ENCODE results near the gene AKAP8. TPM values are rescaled to one million over a fixed set of nuclear protein-coding genes. Genes with fewer than 3 reads are reported as not detected.

The AKAP8 gene
- total and polyA plus RNA-seq, 2 of the 4 experiments (the other 2 are of a cell fraction), result 12.2 to 13.4 TPM

DNA sequence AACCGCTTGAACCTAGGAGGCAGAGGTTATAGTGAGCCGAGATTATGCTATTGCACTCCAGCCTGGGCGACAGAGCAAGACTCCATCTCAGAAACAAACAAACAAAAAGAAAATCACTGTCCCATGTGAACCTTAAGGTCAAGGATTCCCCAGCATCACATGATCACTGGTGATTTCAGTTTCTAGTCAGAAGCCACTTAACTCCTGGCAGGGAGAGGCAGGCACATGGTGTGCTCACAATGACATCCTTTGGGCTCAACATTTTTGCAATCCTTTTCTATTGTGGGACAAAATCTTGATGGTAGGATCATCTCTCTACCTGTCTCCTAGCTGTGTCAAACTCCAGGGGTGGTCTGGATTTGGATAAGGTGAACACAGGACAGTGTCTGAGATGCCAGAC, 12.1 kb downstream of the AKAP8 start:
- intact Hi-C loops (cut with micrococcal nuclease) (no loop called here), in situ Hi-C loops (cut with MboI; ENCODE audit: low sequenced_read_pairs) (no loop called here), dilution Hi-C loops (cut with HindIII; ENCODE audit: low sequenced_read_pairs, unreplicated experiment) (no loop called here)
- ChIA-PET POLR2A (ENCODE audit: unreplicated experiment) (no interaction called here), CTCF (no interaction called here)
- Histone ChIP-seq H3K27ac (ENCODE audit: insufficient read depth, low read length) (no peak overlapping the region), H3K36me3 (ENCODE audit: control insufficient read depth, insufficient read depth, low read length) (peaks cover 62% of the 10 kb centered on the region), H4K5ac (ENCODE audit: low read depth, low read length) (no peak overlapping the region), H2BK5ac (ENCODE audit: low read depth, low read length, poor library complexity, severe bottlenecking) (no peak overlapping the region), H3K9ac (ENCODE audit: low read depth, low read length) (no peak overlapping the region), H3K23ac (ENCODE audit: low read depth, low read length) (no peak overlapping the region), H3K56ac (ENCODE audit: extremely low read depth, insufficient read depth, low read length) (no peak overlapping the region), H3K4me3 (ENCODE audit: insufficient read depth, low read depth, low read length) (no peak overlapping the region), H2AK5ac (ENCODE audit: low read depth, low read length) (no peak overlapping the region), H2AFZ (replicated peaks; ENCODE audit: low read length, poor library complexity) (no peak overlapping the region), H3K9me3 (ENCODE audit: control insufficient read depth, insufficient read depth, low read length) (no peaks in the 10 kb centered on the region), H4K8ac (ENCODE audit: low read depth in 2 of 2, low read length in 2 of 2) (no peak overlapping the region), H3K4me2 (ENCODE audit: low read depth, low read length) (no peak overlapping the region), H2BK20ac (ENCODE audit: low read depth, low read length) (no peak overlapping the region), H3K9me1 (ENCODE audit: insufficient read depth, low read length) (no peaks in the 10 kb centered on the region; the same call in 1 of the 2 replicates), H4K20me1 (ENCODE audit: insufficient read depth, low read length) (peaks cover 4% of the 10 kb centered on the region), H3K27me3 (ENCODE audit: control insufficient read depth, insufficient read depth, low read length) (no peaks in the 10 kb centered on the region), H2BK15ac (ENCODE audit: low read depth, low read length) (no peak overlapping the region), H2AK9ac (replicated peaks; ENCODE audit: low read depth, low read length, poor library complexity) (no peak overlapping the region), H3K14ac (replicated peaks; ENCODE audit: low read depth, low read length) (no peak overlapping the region), H3K4me1 (ENCODE audit: control insufficient read depth, insufficient read depth, low read length) (no peaks in the 10 kb centered on the region), H3K79me1 (ENCODE audit: low read depth in 1 of 2, low read length in 2 of 2) (peaks cover 12 to 42% of the 10 kb centered on the region in 2 experiments), H2BK120ac (ENCODE audit: low read depth, low read length) (no peak overlapping the region), H3K18ac (ENCODE audit: low read depth, low read length) (no peak overlapping the region), H3K4ac (ENCODE audit: low read depth, low read length) (no peak overlapping the region), H4K91ac (ENCODE audit: insufficient read depth, low read depth, low read length) (no peak overlapping the region)
- BruUV-seq (replicated peaks), result no TSS peak
- ATAC-seq (ENCODE audit: low read depth) (no peak), DNase-seq (no peak)
- TF ChIP-seq POLR2A (IDR thresholded peaks at IDR 0.05; ENCODE audit: low read depth, low read length) (no peak), RFX5 (IDR thresholded peaks at IDR 0.05; ENCODE audit: low read depth, low read length) (no peak)
- WGBS, 2 experiments (ENCODE audit: extremely low coverage in 2 of 2, insufficient read length in 1 of 2), result 100% methylated on average over 1 of the region's 3 CpGs; no CpG with 5 or more reads in 1 of the 2 experiments

Data from IMR-90 (cell line).